ENCODE results near the gene DDC. TPM values are rescaled to one million over a fixed set of nuclear protein-coding genes. Genes with fewer than 3 reads are reported as not detected.
"Not testable (repeated sequence)": the region's sequence is repeated elsewhere in the genome, so short reads cannot be mapped to it uniquely, and the experiment has no call there.

Gene DDC
- total RNA-seq, 1 experiment from 2014 or later = not detected

GRCh38 chr7:50529093-50529862, 35.9 kb downstream of the DDC start:
- DNase-seq (ENCODE audit: low spot score) = no peak

GRCh38 chr7:50528266-50529092, 36.7 kb downstream of the DDC start:
- DNase-seq (ENCODE audit: low spot score) = no peak

- DNase-seq (ENCODE audit: low spot score) = not testable (repeated sequence)
Measured at GRCh38 chr7:50519350-50519749, 45.9 kb downstream of the DDC start.

DNA sequence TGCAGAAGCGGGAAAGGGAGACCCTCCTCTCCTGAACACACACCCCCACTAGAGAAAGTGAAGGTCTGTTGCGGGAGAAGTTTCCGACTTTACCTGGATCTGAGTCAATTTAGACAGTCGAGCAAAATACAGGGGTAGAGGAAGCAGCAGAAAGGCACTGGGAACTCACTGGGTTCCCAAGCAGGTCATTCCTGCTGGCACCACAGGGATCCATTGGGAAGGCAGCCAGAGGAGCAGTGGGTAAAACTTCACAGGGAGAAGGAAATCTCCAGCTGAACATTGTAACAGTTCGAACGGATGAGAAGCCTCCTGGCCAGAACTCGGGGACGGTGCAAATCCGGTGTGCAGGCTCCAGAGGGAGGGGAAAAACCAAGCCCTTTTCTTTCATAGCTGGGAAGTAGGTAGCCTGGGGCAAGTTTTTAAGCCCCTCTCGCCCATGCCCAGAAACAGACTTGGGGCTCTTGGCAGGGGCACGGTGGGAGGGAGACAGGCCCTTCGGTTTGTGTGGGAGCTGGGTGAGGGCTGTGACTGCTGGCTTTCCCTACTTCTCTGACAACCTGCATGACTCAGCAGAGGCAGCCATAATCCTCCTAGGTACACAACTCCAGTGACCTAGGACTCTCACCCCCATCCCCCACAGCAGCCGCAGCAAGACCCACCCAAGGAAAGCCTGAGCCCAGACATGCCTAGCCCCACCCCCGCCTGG, 51.9 kb downstream of the DDC start:
- DNase-seq (ENCODE audit: low spot score) = no peak

DNA sequence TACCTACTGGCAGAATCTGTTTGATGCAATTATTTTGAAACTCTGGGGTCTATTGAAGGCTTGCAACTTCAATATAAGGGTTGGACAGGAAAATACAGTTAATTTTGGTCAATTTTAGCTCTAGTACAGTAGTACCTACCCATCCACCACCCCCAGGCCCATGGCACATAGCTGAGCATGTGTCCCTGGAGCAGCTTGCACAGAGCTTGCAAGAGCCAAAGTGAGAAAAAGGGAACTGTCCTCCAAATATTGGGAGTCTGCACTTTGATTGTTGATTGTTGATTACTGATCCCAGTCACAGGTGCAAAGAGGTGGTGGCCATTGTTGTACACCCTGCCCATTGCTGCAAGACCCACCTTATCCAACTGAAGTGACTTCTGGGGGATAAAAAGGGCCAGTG, 52.8 kb downstream of the DDC start:
- DNase-seq (ENCODE audit: low spot score) = no peak

GRCh38 chr7:50509459-50509858, 55.7 kb downstream of the DDC start:
- no peak for DNase-seq (ENCODE audit: low spot score)

DNA sequence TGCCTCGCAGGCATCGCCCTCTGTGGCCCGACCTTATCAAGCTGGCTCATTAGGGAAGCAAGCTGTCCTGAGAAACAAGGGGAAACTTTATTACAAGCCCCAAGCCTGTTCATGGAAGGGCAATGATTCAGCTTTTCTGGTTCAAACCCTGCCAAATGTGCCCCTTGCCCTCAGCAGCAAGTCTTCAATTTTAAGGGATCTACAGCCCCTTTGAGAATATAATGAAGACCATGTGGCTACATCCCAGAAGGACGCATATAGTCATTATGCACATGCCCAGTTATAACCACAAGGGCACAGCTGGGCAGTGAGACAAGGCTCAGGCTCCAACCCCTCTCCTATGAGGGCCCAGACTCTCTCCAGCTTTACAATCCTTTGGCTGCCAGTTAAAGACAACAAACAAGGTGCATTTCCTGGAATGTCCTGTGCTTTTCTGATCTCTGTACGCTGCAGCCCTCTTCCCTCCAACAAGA, 56.7 kb downstream of the DDC start:
- DNase-seq (ENCODE audit: low spot score) = no peak

GRCh38 chr7:50507898-50508470, 57.2 kb downstream of the DDC start:
- no peak for DNase-seq (ENCODE audit: low spot score)

- DNase-seq (ENCODE audit: low spot score) = no peak
Measured at GRCh38 chr7:50505553-50506210, 59.5 kb downstream of the DDC start.

- no peak for DNase-seq (ENCODE audit: low spot score)
Measured at GRCh38 chr7:50504646-50505546, 60.3 kb downstream of the DDC start.

DNA sequence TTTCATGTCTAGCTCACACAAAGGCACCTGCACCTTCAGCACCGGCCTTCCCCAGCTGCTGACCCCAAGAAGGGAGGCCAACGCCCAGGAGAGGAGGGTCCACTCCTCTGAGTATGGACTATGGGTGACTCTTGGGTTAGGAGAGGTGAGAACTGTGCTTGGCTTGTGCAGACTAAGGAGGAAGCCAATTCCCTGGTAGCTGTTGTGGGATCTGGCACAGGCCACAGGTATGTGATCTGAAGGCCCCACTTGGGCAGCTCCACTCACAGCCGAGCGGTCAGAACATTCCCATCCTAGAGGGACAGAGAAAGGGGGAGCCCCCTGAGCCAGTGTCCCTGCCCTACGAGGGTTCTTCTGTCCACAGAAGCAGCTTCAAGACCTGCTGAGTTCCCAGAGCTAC, 62.3 kb downstream of the DDC start:
- no peak for DNase-seq (ENCODE audit: low spot score)

DNA sequence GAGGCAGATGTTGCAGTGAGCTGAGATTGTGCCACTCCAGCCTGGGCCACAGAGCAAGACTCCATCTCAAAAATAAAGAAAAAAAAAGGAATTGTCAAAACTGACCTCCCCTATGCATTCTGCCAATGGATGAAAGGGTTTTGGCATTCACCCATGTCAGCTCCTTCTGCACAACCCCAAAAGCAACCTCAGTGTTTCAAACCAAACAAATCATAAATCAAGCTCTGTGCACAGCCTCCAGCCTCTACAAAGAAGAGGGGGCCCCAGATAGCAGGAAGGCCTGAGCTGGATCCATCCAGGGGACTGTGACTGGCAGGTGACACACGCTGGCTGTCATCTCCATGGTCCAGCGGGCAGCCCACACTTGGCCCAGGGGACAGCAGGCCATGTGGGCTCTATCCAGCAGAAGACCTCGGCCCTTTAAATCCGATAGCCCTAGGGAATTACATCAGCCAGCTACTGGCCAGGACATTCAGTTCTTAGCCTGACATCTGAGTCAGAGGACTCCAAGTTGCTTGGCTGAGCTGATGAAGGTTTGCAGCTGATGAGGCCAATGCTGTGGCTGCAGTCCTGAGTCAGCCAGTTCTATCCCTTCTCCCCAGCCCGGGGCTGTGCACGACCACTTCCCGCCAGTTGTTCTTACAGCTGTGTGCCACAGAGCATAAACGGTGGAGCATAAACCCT, 63.1 kb downstream of the DDC start:
- peak; percentile 61 for DNase-seq (ENCODE audit: low spot score)

DNA sequence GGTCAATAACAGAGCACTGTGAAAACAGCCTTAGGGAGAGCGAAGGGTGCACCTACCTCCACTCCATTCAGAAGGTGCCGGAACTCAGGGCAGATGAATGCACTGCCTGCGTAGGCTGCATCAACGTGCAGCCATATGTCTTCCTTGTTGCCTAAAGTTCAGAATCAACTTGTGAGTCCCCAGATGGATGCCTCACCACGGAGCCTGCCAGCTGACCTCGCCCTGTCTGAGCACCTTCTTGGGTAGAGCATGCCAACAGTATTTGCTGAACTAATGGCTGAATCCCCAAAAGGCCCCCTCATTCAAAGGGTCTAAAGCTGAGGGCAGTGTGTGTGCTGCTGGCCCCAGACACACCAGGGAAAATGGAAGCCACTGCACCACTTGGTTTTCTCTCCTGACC, 66.1 kb downstream of the DDC start:
- no peak for DNase-seq (ENCODE audit: low spot score)

- DNase-seq (ENCODE audit: low spot score) = peak; percentile 28
Measured at GRCh38 chr7:50497968-50498367, 67.2 kb downstream of the DDC start.

DNA sequence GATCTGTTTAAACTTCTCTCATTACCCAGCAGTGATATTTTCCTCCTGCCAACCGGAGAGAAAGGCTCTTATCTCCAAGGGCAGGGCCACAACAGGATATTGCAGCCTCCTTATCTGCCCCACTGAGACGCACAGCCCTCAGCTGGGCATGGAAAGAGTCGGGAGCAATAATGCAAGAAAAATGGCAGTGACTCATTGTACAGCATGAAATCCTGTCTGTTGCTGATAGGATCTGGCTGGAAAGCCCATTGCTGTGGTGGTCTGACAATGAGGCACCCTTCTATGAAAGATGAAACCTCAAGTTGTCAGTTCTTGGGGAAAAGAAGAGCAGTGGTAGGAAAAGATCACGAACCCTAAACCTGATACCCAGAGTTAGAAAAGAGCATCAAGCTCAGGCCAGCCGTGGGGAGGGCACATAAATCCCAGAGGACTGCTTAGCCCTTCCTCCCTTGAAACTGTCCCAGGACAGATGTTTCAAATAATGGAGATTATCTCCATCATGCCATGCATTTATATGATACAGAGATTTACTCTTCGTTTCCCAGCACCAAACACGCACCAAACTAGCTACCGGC, 68.0 kb downstream of the DDC start:
- peak; percentile 76 for DNase-seq (ENCODE audit: low spot score)

DNA sequence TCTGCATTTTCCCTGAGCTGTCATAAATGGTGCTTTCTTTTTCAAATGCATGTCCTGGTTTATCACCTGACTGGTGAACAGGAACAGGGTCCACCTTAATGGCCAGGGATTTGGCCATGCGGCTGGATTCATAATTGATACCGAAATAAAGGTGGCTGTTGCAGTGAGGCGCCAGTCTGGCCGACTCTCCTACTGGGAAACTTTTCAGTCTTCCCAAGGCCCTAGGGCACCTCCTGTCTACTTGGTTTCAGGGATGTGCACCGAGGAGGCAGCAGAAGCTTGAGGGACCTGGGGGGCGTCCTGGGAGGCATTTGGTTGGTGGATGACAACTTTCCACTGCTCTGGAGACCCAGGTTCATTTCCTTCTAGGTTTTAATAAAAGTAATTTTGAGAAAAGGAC, 68.6 kb downstream of the DDC start:
- DNase-seq (ENCODE audit: low spot score) = no peak

DNA sequence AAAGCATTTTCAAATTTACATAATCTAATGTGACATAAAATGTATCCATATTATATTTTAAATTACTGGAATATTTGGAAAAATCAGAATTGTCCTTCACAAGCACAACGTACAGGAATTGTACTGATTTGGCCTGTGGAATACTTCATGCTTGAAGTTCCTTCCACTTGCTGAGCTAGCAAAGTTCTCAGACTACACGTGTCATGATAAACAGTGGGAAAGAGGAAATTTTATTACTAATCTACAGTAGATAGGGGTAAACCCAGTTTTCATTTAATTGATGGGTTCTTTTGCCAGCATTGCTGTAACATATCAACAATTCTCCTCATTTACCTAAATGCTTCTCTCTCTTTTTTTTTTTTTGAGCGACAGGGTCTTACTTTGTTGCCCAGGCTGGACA, 69.5 kb downstream of the DDC start:
- DNase-seq (ENCODE audit: low spot score) = no peak

- DNase-seq (ENCODE audit: low spot score) = no peak
Measured at GRCh38 chr7:50492770-50493519, 72.3 kb downstream of the DDC start.

DNA sequence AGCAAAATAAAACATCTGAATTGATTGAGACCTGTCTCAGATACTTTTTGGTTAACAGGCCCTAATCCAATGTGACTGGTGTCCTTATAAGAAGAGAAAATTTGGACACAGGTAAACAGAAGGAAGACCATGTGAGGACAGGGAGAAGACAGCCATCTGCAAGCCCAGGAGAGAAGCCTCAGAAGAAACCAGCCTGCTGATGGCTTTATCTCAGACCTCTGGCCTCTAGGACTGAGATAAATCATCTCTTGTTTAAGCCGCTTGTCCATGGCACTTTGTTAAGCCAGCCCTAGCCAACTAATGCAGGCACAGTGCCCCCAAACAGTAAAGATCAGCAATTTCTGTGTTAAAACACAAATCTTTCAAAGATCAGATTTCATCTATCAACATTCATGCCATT, 73.3 kb downstream of the DDC start:
- DNase-seq (ENCODE audit: low spot score) = no peak
